OCI-LY7 (cell line): ENCODE data around the gene CLEC4C.

Experiments
- EZH2phosphoT487 ChIP-seq: fragments of 200-600 bp; sonication (generic); IDR thresholded peaks from 2 replicates; pipeline ENCODE4 v1.6.1; 2018; ENCODE audit warnings: low read depth, borderline replicate concordance, mild to moderate bottlenecking, mixed run types, antibody characterized with exemption, low read length, moderate library complexity, mixed read lengths
- TF ChIP-seq, protein P1 (sequence below): fragments of 200-600 bp; sonication (generic); conservative IDR thresholded peaks from 2 replicates; pipeline ENCODE4 v1.5.1; 2014; ENCODE audit warnings: mild to moderate bottlenecking, antibody characterized with exemption, low read length, moderate library complexity, mixed read lengths

DNA sequence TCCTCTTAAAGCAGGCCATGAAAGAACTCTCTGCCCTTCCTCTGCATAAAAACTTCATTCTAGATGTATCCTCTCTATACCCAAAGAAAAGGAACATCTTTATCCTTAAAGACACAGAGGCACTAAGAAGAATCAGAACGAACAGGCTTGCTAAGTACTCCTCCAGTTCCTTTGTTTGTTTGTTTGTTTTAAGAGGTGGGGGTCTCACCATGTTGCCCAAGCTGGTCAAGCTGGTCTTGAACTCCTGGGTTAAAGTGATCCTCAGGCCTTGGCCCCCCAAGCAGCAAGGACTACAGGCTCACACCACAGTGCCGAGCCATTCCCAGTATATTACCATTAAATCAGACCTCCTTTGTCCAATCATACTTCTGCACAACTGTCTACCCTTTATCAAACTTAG, 65.6 kb downstream of the CLEC4C start:
- TF ChIP-seq, protein P1, sequence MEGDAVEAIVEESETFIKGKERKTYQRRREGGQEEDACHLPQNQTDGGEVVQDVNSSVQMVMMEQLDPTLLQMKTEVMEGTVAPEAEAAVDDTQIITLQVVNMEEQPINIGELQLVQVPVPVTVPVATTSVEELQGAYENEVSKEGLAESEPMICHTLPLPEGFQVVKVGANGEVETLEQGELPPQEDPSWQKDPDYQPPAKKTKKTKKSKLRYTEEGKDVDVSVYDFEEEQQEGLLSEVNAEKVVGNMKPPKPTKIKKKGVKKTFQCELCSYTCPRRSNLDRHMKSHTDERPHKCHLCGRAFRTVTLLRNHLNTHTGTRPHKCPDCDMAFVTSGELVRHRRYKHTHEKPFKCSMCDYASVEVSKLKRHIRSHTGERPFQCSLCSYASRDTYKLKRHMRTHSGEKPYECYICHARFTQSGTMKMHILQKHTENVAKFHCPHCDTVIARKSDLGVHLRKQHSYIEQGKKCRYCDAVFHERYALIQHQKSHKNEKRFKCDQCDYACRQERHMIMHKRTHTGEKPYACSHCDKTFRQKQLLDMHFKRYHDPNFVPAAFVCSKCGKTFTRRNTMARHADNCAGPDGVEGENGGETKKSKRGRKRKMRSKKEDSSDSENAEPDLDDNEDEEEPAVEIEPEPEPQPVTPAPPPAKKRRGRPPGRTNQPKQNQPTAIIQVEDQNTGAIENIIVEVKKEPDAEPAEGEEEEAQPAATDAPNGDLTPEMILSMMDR: no peak
- no peak for TF ChIP-seq EZH2phosphoT487
